Gastrocnemius medialis (tissue), 4 donors: Measurements from ENCODE around the gene SCN5A.

Source experiments
- POLR2A ChIP-seq, 2 donors: fragments of 450-650 bp; IDR thresholded peaks; one replicate each; pipeline ENCODE4 v1.6.1; 2017; ENCODE audit warnings: antibody characterized with exemption in 2 of 2, mild to moderate bottlenecking in 2 of 2, moderate library complexity in 2 of 2
- TF ChIP-seq, protein P1 (sequence below), 5 experiments: fragments of 450-650 bp in 3 of 5; fragments of 200-600 bp in 2 of 5; sonication (generic) in 2 of 5; IDR thresholded peaks in 4 of 5; conservative IDR thresholded peaks in 1 of 5; 1 replicate in 4 of 5; 2 replicates in 1 of 5; pipeline ENCODE4 v1.5.1; 2016 to 2019; ENCODE audit warnings: antibody characterized with exemption in 5 of 5, mild to moderate bottlenecking in 3 of 5, moderate library complexity in 3 of 5

DNA sequence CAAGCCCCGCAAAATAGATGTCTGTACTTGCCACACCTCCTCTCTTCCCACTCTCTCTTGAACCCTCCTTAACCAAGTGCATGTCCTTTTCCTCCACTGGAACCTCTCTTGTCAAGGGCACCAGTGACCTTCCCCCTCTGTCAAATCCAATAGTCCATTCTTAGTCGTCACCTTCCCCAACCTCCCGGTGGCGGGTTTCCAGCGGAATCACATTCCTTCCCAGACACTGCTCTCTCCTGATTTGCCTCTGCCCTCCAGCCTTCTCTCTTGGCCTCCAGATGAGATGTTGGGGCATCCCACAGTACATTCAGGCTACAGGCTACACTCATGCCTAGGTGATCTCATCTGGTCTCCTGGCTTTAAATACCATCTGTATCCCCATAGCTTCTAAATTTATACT lies 31.1 kb downstream of the SCN5A start:
- TF ChIP-seq, protein P1, sequence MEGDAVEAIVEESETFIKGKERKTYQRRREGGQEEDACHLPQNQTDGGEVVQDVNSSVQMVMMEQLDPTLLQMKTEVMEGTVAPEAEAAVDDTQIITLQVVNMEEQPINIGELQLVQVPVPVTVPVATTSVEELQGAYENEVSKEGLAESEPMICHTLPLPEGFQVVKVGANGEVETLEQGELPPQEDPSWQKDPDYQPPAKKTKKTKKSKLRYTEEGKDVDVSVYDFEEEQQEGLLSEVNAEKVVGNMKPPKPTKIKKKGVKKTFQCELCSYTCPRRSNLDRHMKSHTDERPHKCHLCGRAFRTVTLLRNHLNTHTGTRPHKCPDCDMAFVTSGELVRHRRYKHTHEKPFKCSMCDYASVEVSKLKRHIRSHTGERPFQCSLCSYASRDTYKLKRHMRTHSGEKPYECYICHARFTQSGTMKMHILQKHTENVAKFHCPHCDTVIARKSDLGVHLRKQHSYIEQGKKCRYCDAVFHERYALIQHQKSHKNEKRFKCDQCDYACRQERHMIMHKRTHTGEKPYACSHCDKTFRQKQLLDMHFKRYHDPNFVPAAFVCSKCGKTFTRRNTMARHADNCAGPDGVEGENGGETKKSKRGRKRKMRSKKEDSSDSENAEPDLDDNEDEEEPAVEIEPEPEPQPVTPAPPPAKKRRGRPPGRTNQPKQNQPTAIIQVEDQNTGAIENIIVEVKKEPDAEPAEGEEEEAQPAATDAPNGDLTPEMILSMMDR (IDR thresholded peaks at IDR 0.05 in 4 of 5, conservative IDR thresholded peaks at IDR 0.05 in 1 of 5) = no peak
- no peak for TF ChIP-seq POLR2A (IDR thresholded peaks at IDR 0.05)
